ENCODE data around the gene COMMD7. TPM values are rescaled to one million over a fixed set of nuclear protein-coding genes. Genes with fewer than 3 reads are reported as not detected.

The COMMD7 gene
- total RNA-seq, 1 experiment from 2014 or later: 66.1 TPM

DNA sequence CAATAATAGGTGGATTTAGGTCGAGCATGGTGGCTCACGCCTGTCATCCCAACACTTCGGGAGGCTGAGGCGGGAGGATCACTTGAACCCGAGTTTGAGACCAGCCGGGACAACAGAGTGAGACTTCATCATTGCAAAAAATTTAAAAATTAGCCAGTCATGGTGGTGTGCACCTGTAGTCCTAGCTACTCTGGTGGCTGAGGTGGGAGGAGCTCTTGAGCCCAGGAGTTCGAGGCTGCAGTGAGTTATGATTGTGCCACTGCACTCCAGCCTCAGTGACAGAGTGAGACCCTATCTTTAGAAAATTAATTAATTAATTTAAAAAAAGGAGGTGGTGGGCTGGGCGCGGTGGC lies 56.1 kb downstream of the COMMD7 start:
- Mint-ChIP-seq H3K36me3 (ENCODE audit: insufficient read depth in 1 of 3, low read depth in 3 of 3) (peaks cover 2 to 8% (median 8%) of the 10 kb centered on the region in 3 experiments; a peak in 4 of 7 replicates), H3K27me3 (ENCODE audit: low read depth) (no peaks in the 10 kb centered on the region; the same call in 1 of the 2 replicates), H3K4me1 (peaks cover 15 to 28% of the 10 kb centered on the region in 2 experiments), H3K27ac (no peak overlapping the region), H3K4me3 (no peak overlapping the region), H3K9me3 (no peaks in the 10 kb centered on the region; a peak in 1 of 5 replicates)
- Histone ChIP-seq H2AFZ (ENCODE audit: low read length) (no peak overlapping the region), H3K79me1 (ENCODE audit: insufficient read depth, low read depth, low read length, poor library complexity, severe bottlenecking) (no peaks in the 10 kb centered on the region), H3K79me2 (ENCODE audit: insufficient read depth, low read length) (no peaks in the 10 kb centered on the region), H4K5ac (ENCODE audit: insufficient read length, low read depth, low read length) (no peak overlapping the region), H3K56ac (ENCODE audit: insufficient read length, low read depth, low read length) (no peak overlapping the region), H2BK20ac (ENCODE audit: low read depth, low read length, poor library complexity, severe bottlenecking) (no peak overlapping the region), H3K4ac (ENCODE audit: low read depth, low read length) (no peak overlapping the region), H2BK5ac (ENCODE audit: insufficient read length, low read length) (no peak overlapping the region), H2BK15ac (ENCODE audit: low read depth, low read length) (no peak overlapping the region), H3K14ac (ENCODE audit: insufficient read depth, low read length) (no peak overlapping the region), H3K9me3 (ENCODE audit: control insufficient read depth, low read depth, low read length) (no peaks in the 10 kb centered on the region), H3K23ac (ENCODE audit: insufficient read length, low read depth, low read length) (no peak overlapping the region), H3K27me3 (ENCODE audit: insufficient read depth, low read length) (no peaks in the 10 kb centered on the region), H4K91ac (ENCODE audit: insufficient read length, low read depth, low read length) (no peak overlapping the region), H3T11ph (ENCODE audit: low read length) (no peak overlapping the region), H3K18ac (ENCODE audit: insufficient read length, low read depth, low read length) (no peak overlapping the region), H3K4me2 (ENCODE audit: insufficient read depth, insufficient read length, low read length) (no peak overlapping the region), H3K9ac (ENCODE audit: extremely low read depth, insufficient read length, low read length) (no peak overlapping the region), H4K8ac (replicated peaks; ENCODE audit: insufficient read length, low read depth, low read length) (no peak overlapping the region), H4K20me1 (ENCODE audit: control insufficient read depth, insufficient read depth, insufficient read length) (no peaks in the 10 kb centered on the region), H3K4me1 (ENCODE audit: insufficient read depth, low read length) (no peaks in the 10 kb centered on the region), H3K27ac (ENCODE audit: insufficient read length, low read depth, low read length) (no peak overlapping the region), H2AK5ac (ENCODE audit: insufficient read length, low read length) (no peak overlapping the region), H2BK12ac (ENCODE audit: insufficient read length, low read depth, low read length) (no peak overlapping the region), H2BK120ac (ENCODE audit: low read depth, low read length, poor library complexity, severe bottlenecking) (no peak overlapping the region), H3K23me2 (ENCODE audit: insufficient read length, low read depth, low read length, poor library complexity, severe bottlenecking) (no peaks in the 10 kb centered on the region)
- DNase-seq: no peak
- TF ChIP-seq, protein P1, sequence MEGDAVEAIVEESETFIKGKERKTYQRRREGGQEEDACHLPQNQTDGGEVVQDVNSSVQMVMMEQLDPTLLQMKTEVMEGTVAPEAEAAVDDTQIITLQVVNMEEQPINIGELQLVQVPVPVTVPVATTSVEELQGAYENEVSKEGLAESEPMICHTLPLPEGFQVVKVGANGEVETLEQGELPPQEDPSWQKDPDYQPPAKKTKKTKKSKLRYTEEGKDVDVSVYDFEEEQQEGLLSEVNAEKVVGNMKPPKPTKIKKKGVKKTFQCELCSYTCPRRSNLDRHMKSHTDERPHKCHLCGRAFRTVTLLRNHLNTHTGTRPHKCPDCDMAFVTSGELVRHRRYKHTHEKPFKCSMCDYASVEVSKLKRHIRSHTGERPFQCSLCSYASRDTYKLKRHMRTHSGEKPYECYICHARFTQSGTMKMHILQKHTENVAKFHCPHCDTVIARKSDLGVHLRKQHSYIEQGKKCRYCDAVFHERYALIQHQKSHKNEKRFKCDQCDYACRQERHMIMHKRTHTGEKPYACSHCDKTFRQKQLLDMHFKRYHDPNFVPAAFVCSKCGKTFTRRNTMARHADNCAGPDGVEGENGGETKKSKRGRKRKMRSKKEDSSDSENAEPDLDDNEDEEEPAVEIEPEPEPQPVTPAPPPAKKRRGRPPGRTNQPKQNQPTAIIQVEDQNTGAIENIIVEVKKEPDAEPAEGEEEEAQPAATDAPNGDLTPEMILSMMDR (conservative IDR thresholded peaks at IDR 0.05): no peak
- WGBS (ENCODE audit: extremely low coverage, insufficient read length, low lambda C conversion rate): no CpG with 5 or more reads among the region's 9 CpGs
